HG02588 (cell line): ENCODE results near the gene PPAN.

Experiments used
- ATAC-seq: cut with Tn5 transposase; IDR thresholded peaks from one replicate; pipeline ENCODE4 v1.9.1; 2021; ENCODE audit warnings: mild to moderate bottlenecking, moderate library complexity; ENCODE audit not compliant: unreplicated experiment

The PPAN gene

DNA sequence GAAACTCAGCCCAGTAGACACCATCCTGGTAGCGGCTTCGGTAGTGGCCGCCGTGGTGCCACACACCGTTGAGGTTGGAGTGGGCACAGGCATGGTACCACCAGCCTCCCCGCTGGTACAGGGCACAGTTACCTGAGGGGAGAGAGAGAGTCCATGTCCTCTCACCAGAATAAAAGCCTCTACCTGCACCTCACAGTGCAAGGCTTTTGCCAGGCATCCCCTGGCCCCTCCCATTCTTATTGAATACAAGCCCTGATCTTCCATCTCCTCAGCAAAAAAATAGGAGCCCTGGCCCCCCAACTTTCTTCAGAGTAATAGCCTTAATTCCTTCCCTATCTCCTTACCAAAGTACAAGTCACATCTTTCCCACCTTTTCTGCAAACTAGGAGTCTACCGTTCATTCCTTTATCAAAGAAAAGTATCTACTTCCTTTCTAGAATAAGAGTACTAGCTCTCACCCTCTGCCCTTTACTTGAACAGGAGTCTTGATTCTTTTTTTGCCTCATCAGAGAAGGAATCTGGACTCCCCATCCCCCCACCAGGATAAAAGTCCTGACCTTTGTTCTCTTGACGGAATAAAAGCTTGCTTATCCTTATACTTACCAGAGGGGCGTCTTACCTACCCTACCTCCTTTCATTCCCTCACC lies 13.4 kb upstream of the PPAN start:
- ATAC-seq, result no peak

DNA sequence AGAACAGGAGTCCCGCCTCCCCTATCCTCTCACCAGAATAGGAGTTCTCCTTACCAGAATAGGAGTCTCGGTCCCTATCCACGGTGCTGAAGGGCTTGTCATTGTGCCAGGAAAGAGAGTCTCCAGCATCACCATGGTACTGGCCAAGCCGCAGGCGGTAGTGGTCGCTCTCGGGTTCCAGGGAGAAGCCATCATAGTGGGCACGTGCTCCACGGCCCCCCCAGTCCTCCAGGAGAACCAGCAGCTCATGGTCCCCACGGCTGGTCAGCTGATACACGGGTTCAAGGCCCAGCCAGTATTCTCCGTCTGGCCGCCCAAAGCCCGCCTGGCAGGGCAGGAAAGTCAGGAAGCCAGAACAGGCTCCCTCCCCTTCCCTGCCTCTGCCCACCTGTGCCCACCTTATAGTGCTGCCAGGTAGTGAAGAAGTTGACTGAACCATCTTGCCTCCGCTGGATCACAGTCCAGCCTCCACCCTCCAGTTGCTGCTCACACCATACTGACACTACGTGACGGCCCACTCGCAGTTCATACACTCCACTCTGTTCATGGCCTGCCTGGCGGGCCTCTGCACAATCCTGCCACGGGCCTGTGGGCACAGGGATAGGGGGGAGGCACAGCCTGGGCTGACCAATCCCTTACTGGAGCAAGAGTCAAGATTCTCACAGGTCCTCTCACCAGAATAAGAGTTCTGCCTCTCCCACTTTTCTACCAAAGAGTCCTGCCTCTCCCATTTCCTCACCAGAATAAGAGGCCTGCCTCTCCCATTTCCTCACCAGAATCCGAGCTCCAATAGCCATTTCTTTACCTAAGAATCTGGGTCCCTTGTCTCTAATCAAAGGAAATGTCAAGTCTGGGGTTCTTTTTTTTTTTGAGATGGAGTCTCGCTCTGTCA lies 12.6 kb upstream of the PPAN start:
- ATAC-seq, result no peak

DNA sequence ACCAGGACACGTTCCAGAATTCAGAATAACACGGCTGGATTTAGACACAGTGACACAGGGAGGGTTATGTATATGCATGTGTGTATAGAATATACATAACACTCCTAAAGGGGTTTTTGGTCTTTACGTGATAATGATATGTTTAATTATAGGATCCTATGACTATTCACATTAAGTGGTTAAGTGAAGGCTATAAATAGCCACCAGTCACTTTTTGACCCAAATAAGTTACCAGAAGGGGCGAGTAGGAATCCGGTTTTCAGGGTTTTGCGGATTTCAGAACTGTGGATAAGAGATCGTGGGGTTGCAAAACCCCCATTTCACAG lies 10.6 kb upstream of the PPAN start:
- no peak for ATAC-seq

DNA sequence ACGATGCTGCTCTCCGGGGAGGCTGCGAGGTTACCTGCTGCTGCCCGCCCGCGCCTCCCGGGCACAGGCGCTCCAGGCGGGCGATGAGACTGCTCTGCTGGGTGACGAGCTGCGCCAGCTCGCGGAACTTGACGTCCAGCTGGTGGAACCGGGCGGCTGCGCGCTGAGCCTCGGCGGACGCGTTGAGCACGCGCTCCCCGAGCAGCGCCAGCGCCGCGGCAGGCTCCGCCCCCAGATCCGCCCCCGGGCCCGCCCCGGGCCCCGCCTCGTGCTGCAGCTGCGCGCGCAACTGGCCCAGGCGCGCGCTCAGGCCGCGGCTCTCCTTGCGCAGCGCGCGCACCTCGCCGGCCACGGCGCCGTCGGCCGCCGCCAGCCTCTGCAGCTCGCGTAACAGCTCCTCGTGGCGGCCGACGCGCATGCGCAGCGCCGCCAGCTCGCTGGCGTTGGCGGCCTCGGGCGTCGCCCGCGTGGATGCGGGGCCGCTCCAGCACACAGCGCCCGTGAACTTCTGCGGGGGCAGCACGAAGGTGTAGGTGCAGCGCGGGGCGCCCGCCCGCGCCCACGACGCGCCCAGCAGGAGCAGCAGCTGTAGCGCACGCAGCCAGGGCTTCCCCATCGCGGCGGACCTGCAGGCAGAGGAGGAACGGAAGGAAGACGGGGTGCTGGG lies 10.1 kb upstream of the PPAN start:
- peak; percentile 78 for ATAC-seq

DNA sequence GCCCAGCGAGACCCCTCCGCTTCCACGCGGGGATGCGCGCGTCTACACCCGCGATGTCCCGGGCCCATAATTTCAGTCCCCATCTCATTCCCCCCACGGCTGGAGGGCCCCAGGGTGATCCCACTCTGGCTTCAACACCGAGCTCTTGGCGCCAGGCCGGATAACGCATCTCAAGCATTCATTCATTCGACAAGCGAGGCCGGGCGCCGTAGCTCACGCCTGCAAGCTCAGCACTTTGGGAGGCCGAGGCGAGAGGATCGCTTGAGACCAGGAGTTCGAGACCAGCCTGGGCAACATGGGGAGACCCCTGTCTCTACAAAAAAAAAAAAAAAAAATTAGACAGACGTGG lies 9.6 kb upstream of the PPAN start:
- no peak for ATAC-seq

DNA sequence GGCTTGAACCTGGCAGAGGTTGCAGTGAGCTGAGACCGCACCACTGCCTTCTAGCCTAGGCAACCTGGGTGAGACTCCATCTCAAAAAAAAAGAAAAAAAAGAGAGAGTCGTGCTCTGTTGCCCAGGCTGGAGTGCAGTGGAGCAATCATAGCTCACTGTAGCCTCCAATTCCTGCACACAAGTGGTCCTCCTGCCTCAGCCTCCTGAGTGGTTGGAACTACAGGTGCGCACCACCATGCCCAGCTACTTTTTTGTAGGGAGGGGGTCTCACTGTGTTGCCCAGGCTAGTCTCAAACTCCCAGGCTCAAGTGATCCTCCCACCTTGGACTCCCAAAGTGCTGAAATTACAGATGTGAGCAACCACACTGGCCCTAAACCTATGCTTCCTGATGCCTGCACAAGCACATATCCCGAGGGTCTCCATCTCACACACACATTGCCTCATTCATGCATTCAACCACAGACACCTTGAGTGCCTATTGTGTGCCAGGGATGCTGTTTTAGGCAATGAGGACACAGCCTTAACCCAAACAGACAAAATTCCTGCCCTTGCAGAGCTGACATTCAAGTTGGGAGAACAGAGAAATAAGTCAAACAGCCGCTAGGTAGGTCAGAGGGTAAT lies 5.9 kb upstream of the PPAN start:
- ATAC-seq, result no peak

DNA sequence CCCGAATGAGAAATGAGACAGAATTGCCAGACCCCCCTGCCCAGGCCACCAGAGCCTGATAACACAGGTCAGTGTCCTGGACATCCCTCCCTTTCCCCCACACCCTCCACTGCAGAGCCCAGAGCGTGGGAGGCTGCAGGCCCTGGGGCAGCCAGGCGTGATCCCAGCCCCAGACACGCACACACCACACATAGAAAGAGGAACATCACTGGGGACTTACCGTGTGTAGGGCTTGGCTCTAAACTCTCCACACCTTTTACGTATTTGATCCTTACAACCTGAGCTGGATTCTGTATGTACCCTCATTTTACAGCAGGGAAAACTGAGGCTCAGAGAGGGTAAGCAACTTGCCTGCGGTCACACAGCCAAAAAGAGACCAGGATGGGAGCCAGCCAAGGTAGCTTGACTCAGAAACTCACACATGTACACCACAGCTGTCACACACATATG lies 3.4 kb upstream of the PPAN start:
- ATAC-seq, result peak; percentile 28

DNA sequence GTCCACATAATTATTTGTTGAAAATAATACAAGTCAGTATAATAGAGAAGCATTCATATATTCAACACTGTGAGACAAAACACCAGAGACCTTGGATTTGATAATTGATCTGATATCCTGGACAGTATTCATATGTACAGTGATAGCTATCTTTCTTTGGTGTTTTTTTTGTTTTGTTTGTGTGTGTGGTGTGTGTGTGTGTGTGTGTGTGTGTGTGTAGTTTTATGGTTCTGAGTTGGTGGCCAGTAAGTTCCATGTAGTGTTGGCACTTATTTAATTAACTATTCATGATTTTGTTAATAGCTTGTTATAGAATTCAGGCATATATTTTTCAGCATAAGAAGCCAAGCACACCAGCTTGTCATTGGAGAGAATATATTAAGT lies 2.0 kb upstream of the PPAN start:
- ATAC-seq, result no peak

DNA sequence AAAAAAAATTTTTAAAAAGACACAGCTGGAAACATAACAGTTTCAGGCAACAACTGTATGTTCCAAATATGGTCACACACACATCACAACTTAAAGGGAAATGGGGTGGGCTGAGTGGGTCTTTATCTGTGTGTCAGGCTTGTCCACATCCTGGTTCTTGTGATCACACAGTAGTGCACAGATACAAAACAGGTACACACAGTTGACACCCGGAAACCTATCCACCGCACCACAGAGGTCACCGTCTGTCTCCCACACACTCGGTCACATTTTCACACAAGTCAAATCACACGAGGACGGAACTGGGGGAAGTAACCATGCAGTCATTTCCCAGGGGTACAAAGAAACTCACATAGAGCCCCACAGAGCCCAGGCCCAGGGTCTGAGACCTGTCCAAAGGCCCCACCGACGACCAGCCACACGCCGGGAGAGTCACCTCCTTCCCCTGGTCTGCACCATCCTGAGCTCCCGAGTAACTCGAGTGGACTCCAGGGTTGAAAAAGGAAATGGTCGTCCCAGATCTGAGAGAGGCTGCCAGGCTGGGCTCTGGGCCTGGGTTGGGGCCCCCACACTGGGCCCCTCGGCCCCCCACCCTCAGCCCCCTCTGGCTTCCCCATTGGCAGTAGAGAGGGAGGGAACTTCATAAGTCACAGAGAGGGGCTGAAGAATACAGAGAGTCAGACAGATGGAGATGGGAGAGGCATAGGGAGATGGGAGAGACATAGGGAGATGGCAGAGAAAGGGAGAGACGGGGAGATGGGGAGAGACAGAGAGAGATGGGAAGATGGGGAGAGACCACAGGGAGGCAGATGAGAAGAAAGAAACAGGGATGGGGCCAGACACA lies 1.3 kb upstream of the PPAN start:
- no peak for ATAC-seq

DNA sequence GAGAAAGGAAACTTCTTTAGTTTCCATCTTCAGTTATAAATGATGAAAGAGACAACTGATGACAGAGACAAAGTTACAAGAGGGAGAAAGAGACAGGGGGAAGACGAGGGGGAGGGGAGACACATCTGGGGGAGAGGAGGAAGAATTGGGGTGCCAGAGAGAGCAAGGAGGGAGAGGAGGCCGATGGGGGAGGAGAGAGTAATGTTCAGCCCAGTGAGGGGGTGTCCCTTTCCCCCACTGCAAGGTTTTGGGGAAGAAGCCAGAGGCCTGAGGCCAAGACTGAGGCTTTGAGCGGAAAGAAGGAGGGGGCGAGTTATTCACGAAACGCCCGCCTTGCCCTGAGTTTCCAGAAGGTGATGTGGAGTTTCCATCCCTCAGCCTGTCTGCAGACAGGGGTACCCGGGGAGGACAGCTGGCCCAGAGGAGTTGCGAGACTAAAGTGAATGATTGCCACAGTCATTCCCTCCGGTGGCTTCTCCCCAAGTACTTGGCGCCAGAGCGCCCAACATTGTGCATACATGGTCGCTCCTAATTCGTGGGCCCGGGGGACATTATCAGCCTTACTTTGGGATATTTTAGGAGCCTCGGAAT lies 558 bp upstream of the PPAN start:
- peak; percentile 18 for ATAC-seq

DNA sequence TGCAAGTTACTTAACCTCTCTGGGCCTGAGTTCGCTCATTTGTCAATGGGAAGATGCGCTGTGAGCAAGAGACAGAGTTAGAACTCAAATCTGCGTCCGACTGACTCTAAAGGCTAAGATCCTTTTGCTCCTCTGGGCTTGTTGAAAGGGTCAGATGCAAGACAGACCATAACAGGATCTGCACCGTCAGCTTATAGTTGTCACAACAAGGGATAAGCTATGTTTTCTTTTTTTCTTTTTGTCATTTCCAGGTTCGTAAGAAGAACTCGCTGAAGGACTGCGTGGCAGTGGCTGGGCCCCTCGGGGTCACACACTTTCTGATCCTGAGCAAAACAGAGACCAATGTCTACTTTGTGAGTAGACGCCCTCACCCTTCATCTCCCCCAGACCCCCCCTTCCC lies 1.1 kb downstream of the PPAN start:
- no peak for ATAC-seq

DNA sequence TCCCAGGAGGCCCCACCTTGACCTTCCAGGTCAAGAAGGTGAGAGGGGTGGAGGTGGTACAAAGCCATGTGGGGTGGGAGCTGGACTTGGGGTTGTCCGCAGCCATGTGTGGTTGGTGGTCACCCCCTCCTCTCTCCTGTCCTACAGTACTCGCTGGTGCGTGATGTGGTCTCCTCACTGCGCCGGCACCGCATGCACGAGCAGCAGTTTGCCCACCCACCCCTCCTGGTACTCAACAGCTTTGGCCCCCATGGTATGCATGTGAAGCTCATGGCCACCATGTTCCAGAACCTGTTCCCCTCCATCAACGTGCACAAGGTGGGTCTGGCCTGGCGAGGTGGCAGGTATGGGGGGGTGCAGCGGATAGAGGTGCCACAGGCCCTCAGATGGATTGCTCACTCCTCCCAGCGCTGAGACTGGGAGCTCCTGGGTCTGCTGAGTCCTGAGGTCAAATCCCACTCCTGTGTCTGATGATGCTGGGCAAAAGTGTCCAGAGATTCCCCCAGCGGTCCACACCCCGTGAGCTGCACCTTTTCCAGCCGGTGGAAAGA lies 1.7 kb downstream of the PPAN start:
- ATAC-seq, result no peak

DNA sequence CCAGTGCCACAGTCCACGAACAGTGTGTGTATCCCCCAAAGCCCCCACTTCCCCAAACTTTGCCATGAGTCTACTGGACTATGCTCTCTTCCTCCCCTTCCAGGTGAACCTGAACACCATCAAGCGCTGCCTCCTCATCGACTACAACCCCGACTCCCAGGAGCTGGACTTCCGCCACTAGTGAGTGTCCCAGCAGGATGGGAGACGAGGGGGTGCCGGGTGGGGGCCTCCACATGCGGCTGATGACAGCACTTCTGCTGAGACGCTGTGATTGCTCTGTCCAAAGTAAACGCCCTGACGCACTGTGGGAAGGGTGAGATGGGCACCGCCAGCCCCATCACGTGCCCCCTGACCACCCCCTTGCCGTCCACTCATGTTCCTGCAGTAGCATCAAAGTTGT lies 3.4 kb downstream of the PPAN start:
- no peak for ATAC-seq

DNA sequence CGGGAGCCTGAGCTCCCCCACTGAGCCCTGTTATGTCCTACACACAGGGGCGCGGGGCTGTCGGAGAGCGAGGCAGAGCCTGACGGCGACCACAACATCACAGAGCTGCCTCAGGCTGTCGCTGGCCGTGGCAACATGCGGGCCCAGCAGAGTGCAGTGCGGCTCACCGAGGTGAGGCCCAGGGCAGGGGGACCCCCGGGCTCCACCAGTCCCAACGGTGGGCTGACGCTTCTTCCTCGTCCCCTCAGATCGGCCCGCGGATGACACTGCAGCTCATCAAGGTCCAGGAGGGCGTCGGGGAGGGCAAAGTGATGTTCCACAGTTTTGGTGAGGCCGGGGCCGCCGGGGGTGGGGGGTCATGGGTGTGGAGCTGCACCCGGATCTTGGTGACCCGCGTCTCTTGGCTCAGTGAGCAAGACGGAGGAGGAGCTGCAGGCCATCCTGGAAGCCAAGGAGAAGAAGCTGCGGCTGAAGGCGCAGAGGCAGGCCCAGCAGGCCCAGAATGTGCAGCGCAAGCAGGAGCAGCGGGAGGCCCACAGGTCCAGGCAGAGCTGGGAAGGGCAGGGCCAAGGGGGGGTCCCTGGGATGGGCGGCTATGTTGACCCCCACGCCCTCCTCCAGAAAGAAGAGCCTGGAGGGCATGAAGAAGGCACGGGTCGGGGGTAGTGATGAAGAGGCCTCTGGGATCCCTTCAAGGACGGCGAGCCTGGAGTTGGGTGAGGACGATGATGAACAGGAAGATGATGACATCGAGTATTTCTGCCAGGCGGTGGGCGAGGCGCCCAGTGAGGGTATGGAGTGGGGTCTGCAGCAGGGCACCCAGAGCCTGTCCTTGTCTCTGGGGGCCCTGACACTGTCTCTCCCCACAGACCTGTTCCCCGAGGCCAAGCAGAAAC lies 4.2 kb downstream of the PPAN start:
- ATAC-seq, result no peak

DNA sequence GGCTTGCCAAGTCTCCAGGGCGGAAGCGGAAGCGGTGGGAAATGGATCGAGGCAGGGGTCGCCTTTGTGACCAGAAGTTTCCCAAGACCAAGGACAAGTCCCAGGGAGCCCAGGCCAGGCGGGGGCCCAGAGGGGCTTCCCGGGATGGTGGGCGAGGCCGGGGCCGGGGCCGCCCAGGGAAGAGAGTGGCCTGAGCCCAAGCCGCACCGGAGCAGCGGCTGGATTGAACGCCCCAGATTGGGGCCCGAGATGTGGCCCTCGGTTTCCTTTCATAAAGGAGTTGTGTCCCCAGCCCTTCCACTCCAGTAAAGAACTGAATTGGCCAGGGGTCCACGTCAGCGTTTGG lies 4.8 kb downstream of the PPAN start:
- no peak for ATAC-seq

DNA sequence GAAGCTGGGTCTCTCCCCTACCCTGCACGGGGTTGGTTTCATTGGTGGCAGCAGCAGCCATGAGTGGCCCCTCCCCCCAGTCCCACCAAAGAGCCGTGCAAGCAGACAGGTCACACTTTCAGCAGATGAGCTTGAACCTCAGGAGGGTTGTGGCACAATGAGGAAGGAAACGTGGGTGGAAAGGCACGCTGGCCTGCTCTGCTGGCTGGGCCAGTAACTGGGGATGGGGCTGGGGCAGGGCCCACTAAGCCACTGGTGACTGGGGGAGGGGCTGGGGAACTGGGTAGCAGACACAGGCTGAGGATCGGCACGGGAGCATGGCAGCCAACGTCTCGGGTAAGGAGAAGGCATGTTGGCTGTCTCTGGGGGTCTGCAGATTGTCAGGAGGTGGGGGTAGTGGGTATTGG lies 5.2 kb downstream of the PPAN start, which contains the start of gene P2RY11:
Gene P2RY11, plus strand, starts transcription at position 289 of the 407 bp plus-strand sequence. Its CDS starts 29 bp downstream, at position 318.
- ATAC-seq, result no peak

DNA sequence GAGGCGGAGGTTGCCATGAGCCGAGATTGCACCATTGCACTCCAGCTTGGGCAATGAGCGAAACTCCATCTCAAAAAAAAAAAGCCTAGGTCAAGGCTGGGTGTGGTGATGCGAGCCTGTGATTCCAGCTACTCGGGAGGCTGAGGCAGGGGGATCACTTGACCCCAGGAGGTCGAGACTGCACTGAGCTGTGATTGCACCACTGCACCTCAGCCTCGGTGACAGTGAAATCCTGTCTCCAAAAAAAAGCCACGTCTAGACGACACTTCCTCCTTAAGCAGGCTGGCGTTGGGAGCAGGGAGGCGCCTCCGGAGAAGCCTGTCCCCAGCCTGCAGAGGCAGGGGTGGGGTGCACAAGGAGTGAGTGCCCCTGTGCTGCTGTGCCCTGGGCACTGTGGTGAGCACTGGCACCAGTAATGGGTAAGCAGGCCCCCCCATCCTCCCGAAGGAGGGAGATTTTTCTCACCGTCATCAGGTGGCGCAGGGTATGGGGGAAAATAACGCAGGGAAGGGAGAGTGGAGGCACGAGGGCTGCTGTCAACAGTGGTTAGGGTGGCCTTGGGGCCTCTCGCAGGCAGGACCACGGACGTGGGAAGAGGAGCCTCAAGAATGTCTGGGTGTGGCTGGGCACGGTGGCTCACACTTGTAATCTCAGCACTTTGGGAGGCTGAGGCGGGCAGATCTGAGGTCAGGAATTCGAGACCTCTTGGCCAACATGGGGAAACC lies 6.0 kb downstream of the PPAN start:
- no peak for ATAC-seq

DNA sequence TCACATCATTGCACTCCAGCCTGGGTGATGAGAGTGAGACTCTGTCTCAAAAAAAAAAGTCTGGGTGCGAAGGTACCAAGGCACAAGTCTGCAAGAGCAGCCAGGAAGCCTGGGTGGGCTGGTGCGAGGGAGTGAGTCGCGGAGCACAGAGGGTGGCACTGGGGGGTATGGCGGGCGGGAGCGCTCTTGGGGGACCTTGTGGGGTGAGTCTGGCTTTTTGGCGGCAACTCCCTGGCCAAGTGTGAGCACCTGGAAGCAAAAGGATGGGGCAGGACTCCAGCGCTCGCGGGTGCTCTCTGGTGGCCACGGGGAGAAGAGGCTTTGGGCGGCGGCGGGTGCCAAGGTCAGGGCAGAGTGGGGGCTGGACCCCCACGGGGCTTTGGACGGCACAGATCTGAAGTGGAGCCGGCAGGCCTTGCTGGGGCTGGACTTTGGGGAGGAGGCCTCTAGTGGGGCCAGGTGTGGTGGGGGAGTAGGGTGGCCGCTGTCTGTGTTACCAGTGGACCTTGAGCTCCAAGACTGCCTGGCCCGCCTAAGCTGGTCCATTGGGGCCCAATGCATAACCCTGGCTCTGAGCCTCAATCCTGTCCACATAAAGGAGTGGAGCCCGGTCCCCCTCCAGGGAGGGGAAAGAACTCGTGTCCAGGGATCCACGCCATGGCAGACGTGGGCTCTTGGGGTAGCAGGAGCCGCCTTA lies 6.9 kb downstream of the PPAN start:
- ATAC-seq, result no peak
